Tibial artery (tissue), 4 donors: Measurements from ENCODE around the gene ARSB.

ENCODE experiments used
- DNase-seq, 2 donors: peaks; one replicate each; pipeline ENCODE4 v3.0.0-alpha.2; 2019
- H3K27ac ChIP-seq, 2 donors: fragments of 200-600 bp; sonication (generic) in 1 of 2; 1 replicate in 1 of 2; 2 replicates in 1 of 2; pipeline ENCODE4 v1.5.1; 2018 to 2019; ENCODE audit warnings: mild to moderate bottlenecking in 1 of 2
- H3K27me3 ChIP-seq, 2 donors: fragments of 200-600 bp; sonication (generic) in 1 of 2; one replicate each; pipeline versions ENCODE4 v1.5.1 to v1.6.0; 2016 to 2019
- H3K36me3 ChIP-seq, 3 donors: fragments of 200-600 bp; sonication (generic) in 2 of 3; one replicate each; pipeline ENCODE4 v1.5.1; 2016 to 2019; ENCODE audit warnings: mild to moderate bottlenecking in 2 of 3
- H3K4me1 ChIP-seq, 4 donors: fragments of 200-600 bp; sonication (generic) in 2 of 4; 1 replicate in 3 of 4; 2 replicates in 1 of 4; pipeline ENCODE4 v1.5.1; 2016 to 2019
- H3K4me3 ChIP-seq, 2 donors: fragments of 200-600 bp; sonication (generic) in 1 of 2; 1 replicate in 1 of 2; 2 replicates in 1 of 2; pipeline ENCODE4 v1.5.1; 2018 to 2019; ENCODE audit warnings: mild to moderate bottlenecking in 2 of 2
- H3K9me3 ChIP-seq, 3 donors: fragments of 200-600 bp; sonication (generic) in 1 of 3; one replicate each; pipeline ENCODE4 v1.5.1; 2016 to 2019
- CTCF ChIP-seq, 2 experiments: fragments of 200-600 bp in 1 of 2; fragments of 450-650 bp in 1 of 2; IDR thresholded peaks; one replicate each; pipeline ENCODE4 v1.5.1; 2017 to 2019; ENCODE audit warnings: antibody characterized with exemption in 2 of 2, mild to moderate bottlenecking in 1 of 2, moderate library complexity in 1 of 2
- intact Hi-C: fragments of 100-400 bp; cut with DNase I; formaldehyde crosslinking; loops from one replicate; pipeline ENCODE4 v1.15.0; 2023; ENCODE audit warnings: low total_unique reads

Gene ARSB

GRCh38 chr5:78798673-78799029, 186.5 kb downstream of the ARSB start:
- Histone ChIP-seq H3K27ac (no peak overlapping the region), H3K36me3 (no peaks in the 10 kb centered on the region), H3K4me3 (no peak overlapping the region), H3K27me3 (no peaks in the 10 kb centered on the region), H3K4me1 (peaks cover 0 to 23% (median 20%) of the 10 kb centered on the region in 4 donors), H3K9me3 (no peaks in the 10 kb centered on the region)
- DNase-seq: no peak
- intact Hi-C loops: no loop called here
- no peak for TF ChIP-seq CTCF (IDR thresholded peaks at IDR 0.05)

GRCh38 chr5:78797936-78798672, 187.0 kb downstream of the ARSB start:
- Histone ChIP-seq H3K27ac (no peak overlapping the region), H3K4me1 (peaks cover 0 to 18% (median 15%) of the 10 kb centered on the region in 4 donors), H3K9me3 (no peaks in the 10 kb centered on the region), H3K36me3 (no peaks in the 10 kb centered on the region), H3K4me3 (no peak overlapping the region), H3K27me3 (no peaks in the 10 kb centered on the region)
- intact Hi-C loops: no loop called here
- no peak for DNase-seq
- TF ChIP-seq CTCF (IDR thresholded peaks at IDR 0.05): no peak

- no peak overlapping the region for H3K27ac ChIP-seq
- no peak overlapping the region for H3K4me3 ChIP-seq
- H3K27me3 ChIP-seq: no peaks in the 10 kb centered on the region
- H3K4me1 ChIP-seq: peaks cover 0 to 14% (median 10%) of the 10 kb centered on the region in 4 donors
- intact Hi-C loops: no loop called here
- H3K9me3 ChIP-seq: no peaks in the 10 kb centered on the region
- TF ChIP-seq CTCF (IDR thresholded peaks at IDR 0.05): no peak
- DNase-seq: no peak
- H3K36me3 ChIP-seq: no peaks in the 10 kb centered on the region
Measured at GRCh38 chr5:78795757-78796156, 189.4 kb downstream of the ARSB start.

GRCh38 chr5:78794693-78795215, 190.4 kb downstream of the ARSB start:
- intact Hi-C loops: no loop called here
- Histone ChIP-seq H3K27me3 (no peaks in the 10 kb centered on the region), H3K4me1 (peaks cover 0 to 14% (median 9%) of the 10 kb centered on the region in 4 donors), H3K4me3 (no peak overlapping the region), H3K36me3 (no peaks in the 10 kb centered on the region), H3K9me3 (no peaks in the 10 kb centered on the region), H3K27ac (no peak overlapping the region)
- TF ChIP-seq CTCF (IDR thresholded peaks at IDR 0.05): no peak
- no peak for DNase-seq

- Histone ChIP-seq H3K27ac (no peak overlapping the region), H3K27me3 (no peaks in the 10 kb centered on the region), H3K4me3 (no peak overlapping the region), H3K9me3 (no peaks in the 10 kb centered on the region), H3K36me3 (no peaks in the 10 kb centered on the region), H3K4me1 (peaks cover 0 to 10% (median 6%) of the 10 kb centered on the region in 4 donors)
- no peak for DNase-seq
- no peak for TF ChIP-seq CTCF (IDR thresholded peaks at IDR 0.05)
- intact Hi-C loops: no loop called here
Measured at GRCh38 chr5:78793907-78794662, 191.0 kb downstream of the ARSB start.
